SK-N-SH (cell line): ENCODE results near the gene POU3F1. TPM values are rescaled to one million over a fixed set of nuclear protein-coding genes. Genes with fewer than 3 reads are reported as not detected.

Experiments used
- CTCF ChIA-PET: fragments of 300-600, 350-600 bp; formaldehyde crosslinking; extraction: SDS; loops from one replicate; lab custom pipeline; 2021; lab: Yijun Ruan, JAX
- POLR2A ChIA-PET: fragments of 350-600 bp; sonication (Branson Sonifier 250); formaldehyde crosslinking; extraction: SDS; loops from one replicate; lab custom pipeline; 2020; ENCODE audit warnings: antibody characterized with exemption, inconsistent platforms; lab: Yijun Ruan, JAX
- DNase-seq: peaks from one replicate; pipeline ENCODE4 v3.0.0; 2012
- H2AFZ ChIP-seq: fragments of 200-600 bp; sonication (generic); 2 replicates; pipeline ENCODE4 v1.8.1; 2016; ENCODE audit warnings: antibody characterized with exemption, mild to moderate bottlenecking, low read depth
- H3F3A ChIP-seq: fragments of 200-600 bp; sonication (generic); replicated peaks from 2 replicates; pipeline ENCODE3; 2016; ENCODE audit warnings: antibody characterized with exemption, mild to moderate bottlenecking; ENCODE audit not compliant: insufficient read depth
- H3K27ac ChIP-seq, 2 experiments: fragments of 200-500 bp in 1 of 2; fragments of 200-600 bp in 1 of 2; sonication (Bioruptor generic) in 1 of 2; sonication (generic), shearing (Covaris generic) in 1 of 2; 2 replicates each; pipeline versions ENCODE4 v1.5.1 to v1.6.1; 2014 to 2016; ENCODE audit warnings: low read depth in 2 of 2, inconsistent platforms in 1 of 2, low read length in 1 of 2, mild to moderate bottlenecking in 1 of 2, mixed read lengths in 1 of 2
- H3K27me3 ChIP-seq: fragments of 200-600 bp; sonication (generic), shearing (Covaris generic); 2 replicates; pipeline ENCODE4 v1.6.1; 2016; ENCODE audit warnings: mixed run types; ENCODE audit not compliant: insufficient read depth
- H3K36me3 ChIP-seq, 2 experiments: fragments of 200-500 bp in 1 of 2; fragments of 200-600 bp in 1 of 2; sonication (Bioruptor generic) in 1 of 2; sonication (generic) in 1 of 2; replicated peaks in 1 of 2; 2 replicates each; pipeline versions ENCODE3 to v1.5.1; 2014 to 2016; ENCODE audit warnings: low read length in 1 of 2, mild to moderate bottlenecking in 1 of 2; ENCODE audit not compliant: insufficient read depth in 2 of 2, control insufficient read depth in 1 of 2
- H3K4me1 ChIP-seq, 2 experiments: fragments of 200-500 bp in 1 of 2; fragments of 200-600 bp in 1 of 2; sonication (Bioruptor generic) in 1 of 2; sonication (generic), shearing (Covaris generic) in 1 of 2; 2 replicates each; pipeline versions ENCODE4 v1.5.1 to v1.6.1; 2014 to 2016; ENCODE audit warnings: low read depth in 1 of 2, low read length in 1 of 2, mixed run types in 1 of 2; ENCODE audit not compliant: insufficient read depth in 2 of 2, control insufficient read depth in 1 of 2
- H3K4me2 ChIP-seq: fragments of 200-600 bp; sonication (generic), shearing (Covaris generic); 2 replicates; pipeline ENCODE4 v1.6.1; 2017; ENCODE audit warnings: mixed run types
- H3K4me3 ChIP-seq, 2 experiments: fragments of 200-500 bp in 1 of 2; fragments of 200-600 bp in 1 of 2; sonication (Bioruptor generic) in 1 of 2; sonication (generic), shearing (Covaris generic) in 1 of 2; 2 replicates each; pipeline versions ENCODE4 v1.5.1 to v1.8.1; 2014 to 2016; ENCODE audit warnings: low read depth in 2 of 2, inconsistent platforms in 1 of 2, low read length in 1 of 2, mild to moderate bottlenecking in 1 of 2, mixed read lengths in 1 of 2, moderate library complexity in 1 of 2
- H3K79me2 ChIP-seq: fragments of 200-600 bp; sonication (generic); 2 replicates; pipeline ENCODE4 v1.8.1; 2017; ENCODE audit warnings: mild to moderate bottlenecking; ENCODE audit not compliant: insufficient read depth
- H3K9ac ChIP-seq: fragments of 200-600 bp; sonication (generic); 2 replicates; pipeline ENCODE4 v1.6.1; 2017; ENCODE audit warnings: mixed run types
- H3K9me2 ChIP-seq: fragments of 200-600 bp; sonication (generic); 2 replicates; pipeline ENCODE4 v1.6.1; 2017; ENCODE audit warnings: mixed run types
- H3K9me3 ChIP-seq: fragments of 200-600 bp; sonication (generic); 2 replicates; pipeline ENCODE4 v1.6.1; 2017; ENCODE audit warnings: mixed run types, mild to moderate bottlenecking, moderate library complexity
- H4K20me1 ChIP-seq: fragments of 200-600 bp; sonication (generic); 2 replicates; pipeline ENCODE4 v1.6.1; 2017; ENCODE audit warnings: mild to moderate bottlenecking, mixed run types; ENCODE audit not compliant: insufficient read depth
- CHD2 ChIP-seq: fragments of 150-350 bp; IDR thresholded peaks from 2 replicates; pipeline ENCODE4 v1.6.1; 2018; ENCODE audit warnings: low read length; ENCODE audit not compliant: partially characterized antibody
- ELF1 ChIP-seq: IDR thresholded peaks from 2 replicates; pipeline ENCODE4 v1.4.0; 2012
- EZH2phosphoT487 ChIP-seq: fragments of 200-600 bp; sonication (generic); IDR thresholded peaks from 2 replicates; pipeline ENCODE4 v1.6.1; 2017; ENCODE audit warnings: low read depth, mixed run types, mild to moderate bottlenecking, antibody characterized with exemption, moderate library complexity, borderline replicate concordance
- GABPA ChIP-seq: IDR thresholded peaks from 2 replicates; pipeline ENCODE4 v1.4.0; 2012; ENCODE audit warnings: low read depth, mild to moderate bottlenecking
- GATA2 ChIP-seq: sonication (generic); formaldehyde crosslinking; IDR thresholded peaks from 2 replicates; pipeline ENCODE4 v1.5.0; 2020; ENCODE audit warnings: mild to moderate bottlenecking, missing genetic modification reagents
- JUND ChIP-seq: IDR thresholded peaks from 2 replicates; pipeline ENCODE4 v1.4.0; 2012
- MEF2A ChIP-seq: IDR thresholded peaks from 2 replicates; pipeline ENCODE4 v1.4.0; 2012; ENCODE audit warnings: low read depth, borderline replicate concordance
- NFIC ChIP-seq: IDR thresholded peaks from 2 replicates; pipeline ENCODE4 v1.4.0; 2012; ENCODE audit warnings: borderline replicate concordance
- REST ChIP-seq: IDR thresholded peaks from 2 replicates; pipeline ENCODE4 v1.6.1; 2012; ENCODE audit warnings: mild to moderate bottlenecking, low read depth, low read length, moderate library complexity
- TAF1 ChIP-seq: IDR thresholded peaks from 2 replicates; pipeline ENCODE4 v1.6.1; 2012; ENCODE audit warnings: low read depth, mild to moderate bottlenecking, low read length, moderate library complexity, borderline replicate concordance
- TEAD4 ChIP-seq: IDR thresholded peaks from 2 replicates; pipeline ENCODE4 v1.4.0; 2012; ENCODE audit warnings: mild to moderate bottlenecking, borderline replicate concordance; ENCODE audit not compliant: insufficient read depth
- YY1 ChIP-seq: IDR thresholded peaks from 2 replicates; pipeline ENCODE4 v1.4.0; 2012; ENCODE audit warnings: low read depth, mild to moderate bottlenecking
- WGBS: methylation state at CpG from one replicate; pipeline ENCODE4 v1.1.6; 2017; ENCODE audit warnings: low lambda C conversion rate; 5-methylcytosine and 5-hydroxymethylcytosine counted together
- polyA plus RNA-seq, 3 experiments: library from polyadenylated mRNA; depleted of rRNA; stranded (reverse); fragments of >200 nt; gene quantifications; 2 replicates each; pipeline ENCODE4 v1.2.3, GENCODE V29; 2012

Gene POU3F1
- polyA plus RNA-seq, 1 of the 3 experiments (the other 2 are of a cell fraction), result not detected

GRCh38 chr1:38041936-38042834, 4.4 kb downstream of the POU3F1 start:
- Histone ChIP-seq H3K4me2 (no peak overlapping the region), H3K9me2 (no peaks in the 10 kb centered on the region), H4K20me1 (no peaks in the 10 kb centered on the region), H3K27me3 (peaks cover 42% of the 10 kb centered on the region), H3F3A (no peaks in the 10 kb centered on the region), H3K36me3 (no peaks in the 10 kb centered on the region), H3K27ac (no peak overlapping the region), H3K4me1 (peaks cover 0 to 5% of the 10 kb centered on the region in 2 experiments; a peak in 2 of 4 replicates), H3K79me2 (no peaks in the 10 kb centered on the region), H2AFZ (no peak overlapping the region), H3K9me3 (no peaks in the 10 kb centered on the region), H3K9ac (no peak overlapping the region), H3K4me3 (no peak overlapping the region)
- POLR2A ChIA-PET, result interaction anchor here (0.7 kb wide), 1 partner anchor 199 kb away, joined by 4 read pairs; no protein-coding TSS in a partner anchor
- WGBS, result 65% methylated on average over 12 of the region's 21 CpGs
- TF ChIP-seq MEF2A (no peak), ELF1 (no peak), JUND (no peak), EZH2phosphoT487 (no peak), TEAD4 (no peak), REST (no peak), TAF1 (no peak), GABPA (no peak), CHD2 (no peak), GATA2 (CRISPR knock-in tag) (no peak), YY1 (no peak), NFIC (no peak)
- CTCF ChIA-PET, result interaction anchor here (0.9 to 5.8 kb wide), 11 partner anchors 11 to 793 kb away, joined by 3 to 20 read pairs (median 5); no protein-coding TSS in a partner anchor
- DNase-seq, result no peak
